Stromal cell of bone marrow (primary cell): ENCODE measurements around the gene RASSF10.

Experiments used
- DNase-seq: peaks from one replicate; pipeline ENCODE4 v3.0.0-alpha.2; 2012; ENCODE audit warnings: low read depth

The RASSF10 gene

GRCh38 chr11:12994476-12994875 lies 14.6 kb upstream of the RASSF10 start:
- DNase-seq = no peak

GRCh38 chr11:12995188-12995587 lies 13.9 kb upstream of the RASSF10 start:
- peak; percentile 75 for DNase-seq

GRCh38 chr11:12995823-12996222 lies 13.3 kb upstream of the RASSF10 start:
- no peak for DNase-seq

- no peak for DNase-seq
Observed at GRCh38 chr11:12997168-12997567, 11.9 kb upstream of the RASSF10 start.

GRCh38 chr11:12998336-12998735 lies 10.8 kb upstream of the RASSF10 start:
- no peak for DNase-seq

DNA sequence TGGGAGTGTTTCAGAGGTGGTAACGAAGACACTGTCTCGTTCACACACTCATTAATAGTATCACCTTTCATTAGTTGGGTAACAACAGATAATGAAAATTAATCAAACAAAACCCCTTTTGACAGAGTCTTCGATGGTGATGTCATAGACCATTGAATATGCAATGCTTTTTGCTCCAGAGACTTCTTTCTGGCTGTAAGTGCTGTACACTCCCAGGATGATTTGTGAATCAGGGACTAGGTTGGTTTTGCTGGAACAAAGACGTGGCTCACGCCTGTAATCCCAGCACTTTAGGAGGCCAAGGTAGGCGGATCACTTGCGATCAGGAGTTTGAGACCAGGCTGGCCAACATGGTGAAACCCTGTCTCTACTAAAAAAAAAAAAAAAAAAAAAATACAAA lies 9.5 kb upstream of the RASSF10 start:
- no peak for DNase-seq

GRCh38 chr11:13000116-13000515 lies 9.0 kb upstream of the RASSF10 start:
- DNase-seq = no peak

DNA sequence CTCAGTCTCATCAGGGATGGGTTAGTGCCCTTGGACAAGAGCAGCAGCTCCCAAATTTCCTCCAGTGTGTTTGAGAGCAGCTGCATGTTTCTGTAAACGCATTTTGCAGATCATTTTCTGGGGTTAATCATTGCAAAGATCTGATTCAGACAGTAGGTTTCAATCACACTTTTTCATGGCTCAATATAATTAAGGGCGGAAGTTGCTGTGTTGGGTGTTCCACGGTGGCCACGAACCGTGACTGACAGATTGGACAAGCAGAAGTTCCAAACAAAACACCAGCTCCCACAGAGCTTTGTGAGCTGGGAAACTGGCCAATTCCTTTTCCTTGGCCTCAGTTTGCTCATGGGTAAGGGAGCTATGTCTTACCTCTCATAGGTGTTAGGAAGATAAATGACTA lies 8.4 kb upstream of the RASSF10 start:
- no peak for DNase-seq

- DNase-seq = no peak
Observed at GRCh38 chr11:13003736-13004493, 5.2 kb upstream of the RASSF10 start.

- DNase-seq = no peak
Observed at GRCh38 chr11:13007182-13008060, 1.7 kb upstream of the RASSF10 start.

- DNase-seq = no peak
Observed at GRCh38 chr11:13008061-13008435, 1.1 kb upstream of the RASSF10 start.

GRCh38 chr11:13009476-13009920 lies 382 bp downstream of the RASSF10 start:
- no peak for DNase-seq

DNA sequence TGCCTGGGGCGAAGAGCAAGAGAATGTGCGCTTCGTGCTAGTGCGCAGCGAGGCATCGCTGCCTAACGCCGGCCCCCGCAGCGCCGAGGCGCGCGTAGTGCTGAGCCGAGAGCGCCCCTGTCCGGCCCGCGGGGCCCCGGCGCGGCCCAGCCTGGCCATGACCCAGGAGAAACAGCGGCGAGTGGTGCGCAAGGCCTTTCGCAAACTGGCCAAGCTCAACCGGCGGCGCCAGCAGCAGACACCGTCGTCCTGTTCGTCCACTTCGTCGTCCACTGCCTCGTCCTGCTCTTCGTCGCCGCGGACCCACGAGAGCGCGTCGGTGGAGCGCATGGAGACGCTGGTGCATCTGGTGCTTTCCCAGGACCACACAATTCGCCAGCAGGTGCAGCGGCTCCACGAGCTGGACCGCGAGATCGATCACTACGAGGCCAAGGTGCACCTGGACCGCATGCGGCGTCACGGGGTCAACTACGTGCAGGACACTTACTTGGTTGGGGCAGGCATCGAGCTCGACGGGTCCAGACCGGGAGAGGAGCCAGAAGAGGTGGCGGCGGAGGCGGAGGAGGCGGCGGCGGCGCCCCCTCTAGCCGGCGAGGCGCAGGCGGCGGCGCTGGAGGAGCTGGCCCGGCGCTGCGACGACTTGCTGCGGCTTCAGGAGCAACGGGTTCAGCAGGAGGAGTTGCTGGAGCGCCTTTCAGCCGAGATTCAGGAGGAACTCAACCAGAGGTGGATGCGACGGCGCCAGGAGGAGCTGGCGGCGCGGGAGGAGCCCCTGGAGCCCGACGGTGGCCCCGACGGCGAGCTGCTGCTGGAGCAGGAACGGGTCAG lies 1.0 kb downstream of the RASSF10 start:
- no peak for DNase-seq

GRCh38 chr11:13010749-13011465 lies 1.8 kb downstream of the RASSF10 start:
- no peak for DNase-seq

GRCh38 chr11:13011466-13012055 lies 2.4 kb downstream of the RASSF10 start:
- DNase-seq = no peak

GRCh38 chr11:13012056-13012661 lies 3.0 kb downstream of the RASSF10 start:
- DNase-seq = no peak

DNA sequence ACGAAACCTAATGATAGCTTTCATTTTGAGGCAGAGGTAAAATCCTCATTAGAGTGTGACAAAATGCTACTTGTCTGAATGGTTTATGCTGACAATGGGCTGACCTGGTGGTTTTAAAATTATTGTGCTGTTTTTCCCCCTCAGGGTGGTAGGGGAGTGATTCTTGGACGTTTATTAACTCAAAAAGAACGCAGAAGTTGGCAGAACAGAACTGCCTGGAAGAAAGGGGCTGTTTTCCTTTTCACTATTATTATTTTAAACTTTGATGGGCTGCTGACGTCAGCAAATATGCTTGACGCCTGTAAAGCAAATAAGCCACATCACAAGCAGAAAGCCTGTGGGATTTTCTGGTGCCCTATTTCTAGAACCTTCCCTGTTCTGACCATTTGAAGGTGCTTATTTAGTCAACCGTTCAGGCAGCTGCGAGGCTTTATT lies 4.0 kb downstream of the RASSF10 start:
- no peak for DNase-seq

- DNase-seq = no peak
Observed at GRCh38 chr11:13015753-13016152, 6.6 kb downstream of the RASSF10 start.

- no peak for DNase-seq
Observed at GRCh38 chr11:13016415-13016814, 7.3 kb downstream of the RASSF10 start.

GRCh38 chr11:13019313-13019712 lies 10.2 kb downstream of the RASSF10 start:
- no peak for DNase-seq

DNA sequence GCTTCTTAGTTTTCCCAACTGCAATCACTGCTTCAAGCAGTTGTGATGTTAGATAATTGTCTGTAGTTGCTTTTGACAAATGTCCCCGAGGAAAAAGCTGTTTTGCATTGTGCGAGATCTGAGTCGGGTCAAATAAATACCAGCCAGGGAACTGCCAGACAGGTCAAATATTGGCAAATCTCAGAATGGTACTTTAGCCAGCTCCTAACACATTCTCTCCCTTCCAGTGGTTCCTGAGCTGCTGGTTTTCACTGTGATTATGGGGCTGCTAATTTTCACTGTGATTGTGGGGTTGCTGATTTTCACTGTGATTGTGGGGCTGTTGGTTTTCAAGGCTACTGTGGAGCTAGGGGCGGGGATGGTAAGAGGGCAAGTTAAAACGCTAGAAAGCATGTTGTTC lies 14.3 kb downstream of the RASSF10 start:
- no peak for DNase-seq
